GM19324 (cell line): ENCODE results near the gene TRMT112.

Experiments
- ATAC-seq: cut with Tn5 transposase; IDR thresholded peaks from one replicate; pipeline ENCODE4 v1.9.1; 2021; ENCODE audit warnings: mild to moderate bottlenecking, moderate library complexity; ENCODE audit not compliant: unreplicated experiment, low FRiP score

Gene TRMT112

GRCh38 chr11:64352099-64352994 lies 35.0 kb upstream of the TRMT112 start:
- no peak for ATAC-seq

- no peak for ATAC-seq
These were observed 33.8 kb upstream of the TRMT112 start for GRCh38 chr11:64351136-64351631.

GRCh38 chr11:64349404-64349803 lies 32.0 kb upstream of the TRMT112 start:
- ATAC-seq = no peak

- no peak for ATAC-seq
These were observed 31.6 kb upstream of the TRMT112 start for GRCh38 chr11:64349025-64349387.

GRCh38 chr11:64348383-64349024 lies 31.1 kb upstream of the TRMT112 start:
- ATAC-seq = no peak

DNA sequence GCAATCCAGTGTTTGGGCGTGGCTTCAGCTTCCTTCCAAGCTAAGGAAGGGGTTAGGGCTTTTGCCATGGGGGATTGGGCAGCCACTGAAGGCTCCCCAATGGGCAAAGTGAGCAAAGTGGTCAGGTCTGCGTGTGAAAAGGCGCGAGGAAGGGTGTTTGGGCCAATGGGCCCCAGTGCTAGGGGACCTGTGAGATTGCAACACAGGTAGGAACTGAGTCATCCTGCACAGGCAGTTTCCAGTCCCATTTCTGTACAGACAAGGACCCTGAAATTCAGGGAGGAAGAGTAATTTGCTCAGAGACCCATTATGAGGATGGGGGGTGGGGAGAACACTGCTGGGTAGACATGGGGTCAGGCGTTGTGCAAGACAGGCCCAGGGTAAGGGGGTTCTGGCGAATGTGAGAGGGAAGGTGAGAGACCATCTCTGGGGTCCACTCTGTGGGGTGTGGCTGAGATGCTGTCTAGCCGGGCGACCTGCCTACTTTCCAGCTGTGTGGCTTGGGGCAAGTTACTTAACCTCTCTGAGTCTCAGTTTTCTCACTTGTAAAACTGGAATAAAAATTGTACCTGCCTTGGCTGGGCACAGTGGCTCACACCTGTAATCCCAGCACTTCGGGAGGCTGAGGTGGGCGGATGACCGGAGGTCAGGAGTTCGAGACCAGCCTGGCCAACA lies 30.0 kb upstream of the TRMT112 start:
- ATAC-seq = no peak

- ATAC-seq = no peak
These were observed 27.4 kb upstream of the TRMT112 start for GRCh38 chr11:64344787-64345186.

GRCh38 chr11:64343767-64344559 lies 26.6 kb upstream of the TRMT112 start:
- ATAC-seq = no peak

DNA sequence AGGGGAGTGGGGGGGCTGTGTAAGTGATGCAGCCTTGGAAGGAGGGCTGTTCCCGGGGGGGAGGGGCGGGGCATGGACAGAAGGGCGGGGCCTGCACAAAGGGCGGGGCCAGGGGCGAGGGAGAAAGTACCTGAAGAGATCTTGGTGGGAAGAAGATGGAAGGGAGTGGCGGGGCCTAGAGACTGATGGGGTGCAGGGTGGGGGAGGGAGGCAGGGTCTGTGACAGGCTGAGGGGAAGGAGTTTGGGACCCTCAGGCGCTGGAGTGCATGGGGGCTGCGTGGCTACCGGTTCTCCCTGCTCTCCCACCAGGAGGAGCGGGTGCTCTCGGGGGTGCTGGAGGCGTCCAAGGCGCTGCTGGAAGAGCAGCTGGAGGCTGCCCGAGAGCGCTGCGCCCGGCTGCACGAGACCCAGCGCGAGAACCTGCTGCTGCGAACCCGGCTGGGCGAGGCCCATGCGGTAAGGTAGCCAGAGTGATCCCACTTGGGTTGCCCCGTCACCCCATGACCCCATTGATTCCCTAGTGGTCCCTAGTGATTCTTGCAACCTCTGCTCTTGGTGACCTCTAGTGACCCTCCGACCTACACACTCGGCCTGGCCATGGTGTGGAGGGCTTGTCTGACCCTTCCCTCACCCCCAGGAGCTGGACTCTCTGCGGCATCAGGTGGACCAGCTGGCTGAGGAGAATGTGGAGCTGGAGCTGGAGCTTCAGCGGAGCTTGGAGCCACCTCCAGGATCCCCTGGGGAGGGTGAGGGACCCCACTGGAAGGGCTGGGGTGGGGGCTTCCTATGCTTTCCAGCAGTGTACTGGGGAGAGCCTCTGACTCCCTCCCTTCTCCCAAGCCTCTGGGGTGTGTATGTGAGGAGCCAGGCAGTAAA lies 25.7 kb upstream of the TRMT112 start:
- no peak for ATAC-seq

DNA sequence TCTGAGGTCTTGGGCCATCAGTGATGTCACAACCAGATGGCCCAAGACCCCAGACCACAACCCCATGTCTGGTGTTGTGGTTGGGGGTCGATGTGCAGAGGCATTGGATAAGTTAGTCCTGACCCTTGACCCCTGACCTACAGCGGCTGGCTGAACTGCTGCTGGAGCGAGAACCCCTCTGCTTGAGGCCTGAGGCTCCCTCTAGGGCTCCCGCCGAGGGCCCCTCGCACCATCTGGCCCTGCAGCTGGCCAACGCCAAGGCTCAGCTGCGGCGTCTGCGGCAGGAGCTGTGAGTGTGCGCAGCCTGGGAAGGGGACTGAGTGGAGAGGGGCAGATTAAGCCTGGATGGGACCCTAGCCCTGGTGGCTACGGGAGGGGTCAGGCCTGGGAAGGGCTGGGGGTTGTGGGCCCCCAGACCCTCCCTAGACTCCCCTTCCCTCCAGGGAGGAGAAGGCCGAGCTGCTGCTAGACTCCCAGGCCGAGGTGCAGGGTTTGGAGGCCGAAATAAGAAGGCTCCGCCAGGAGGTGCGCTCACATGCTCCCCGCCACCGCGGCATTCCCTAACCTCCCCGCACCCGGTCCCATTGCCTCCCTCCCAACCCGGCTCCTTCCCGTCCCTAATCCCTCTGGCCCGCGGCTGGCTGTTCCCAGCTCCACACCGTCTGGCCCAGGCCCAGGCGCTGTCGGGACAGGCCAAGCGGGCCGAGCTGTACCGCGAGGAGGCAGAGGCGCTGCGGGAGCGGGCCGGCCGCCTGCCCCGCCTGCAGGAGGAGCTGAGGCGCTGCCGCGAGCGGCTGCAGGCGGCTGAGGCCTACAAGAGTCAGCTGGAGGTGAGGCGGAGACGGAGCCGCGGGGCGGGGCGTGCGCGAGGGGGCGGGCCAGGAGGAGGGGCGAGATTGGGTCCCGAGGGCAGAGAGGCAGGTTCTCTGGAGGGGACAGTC lies 24.8 kb upstream of the TRMT112 start:
- ATAC-seq = no peak

DNA sequence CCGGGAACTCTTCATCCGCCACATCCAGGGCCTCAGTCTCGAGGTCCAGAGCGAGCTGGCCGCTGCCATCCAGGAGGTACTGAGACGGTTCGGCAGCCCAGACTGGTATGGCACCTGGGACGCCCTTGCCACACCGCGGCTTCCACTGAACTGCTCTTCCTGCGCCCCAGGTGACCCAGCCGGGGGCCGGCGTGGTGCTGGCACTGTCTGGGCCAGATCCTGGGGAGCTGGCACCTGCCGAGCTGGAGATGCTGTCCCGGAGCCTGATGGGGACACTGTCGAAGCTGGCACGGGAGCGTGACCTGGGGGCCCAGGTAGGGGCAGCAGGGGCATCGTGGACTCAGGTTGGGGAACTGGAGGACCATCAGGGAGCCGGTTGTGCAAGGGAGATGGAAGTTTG lies 24.1 kb upstream of the TRMT112 start:
- ATAC-seq = no peak

DNA sequence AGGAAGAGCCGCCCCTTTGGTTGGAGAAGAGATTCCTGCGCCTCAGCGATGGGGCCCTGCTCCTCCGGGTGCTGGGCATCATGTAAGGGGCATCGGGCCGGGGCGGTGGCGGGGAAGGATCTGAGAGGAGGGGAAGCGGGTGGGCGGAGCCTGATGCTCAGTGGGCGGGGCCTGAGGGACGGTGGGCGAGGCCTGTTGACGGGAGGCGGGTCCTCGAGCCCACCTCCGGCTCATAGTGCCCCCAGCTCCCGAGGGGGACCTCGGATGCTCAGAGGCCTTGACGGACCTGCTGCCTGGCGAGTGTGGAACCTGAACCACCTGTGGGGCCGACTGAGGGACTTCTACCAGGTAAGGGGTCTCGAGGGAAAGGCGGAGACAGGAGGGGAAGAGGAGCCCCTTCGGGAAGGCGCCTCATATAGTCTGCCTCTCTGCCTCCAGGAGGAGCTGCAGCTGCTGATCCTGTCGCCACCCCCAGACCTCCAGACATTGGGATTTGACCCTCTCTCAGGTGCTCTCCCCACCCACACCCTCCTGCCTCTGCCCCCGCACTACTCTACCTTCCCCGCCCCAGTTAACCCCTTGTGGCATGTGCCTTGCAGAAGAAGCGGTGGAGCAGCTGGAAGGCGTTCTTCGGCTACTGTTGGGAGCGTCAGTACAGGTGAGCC lies 23.4 kb upstream of the TRMT112 start:
- peak; percentile 23 for ATAC-seq

DNA sequence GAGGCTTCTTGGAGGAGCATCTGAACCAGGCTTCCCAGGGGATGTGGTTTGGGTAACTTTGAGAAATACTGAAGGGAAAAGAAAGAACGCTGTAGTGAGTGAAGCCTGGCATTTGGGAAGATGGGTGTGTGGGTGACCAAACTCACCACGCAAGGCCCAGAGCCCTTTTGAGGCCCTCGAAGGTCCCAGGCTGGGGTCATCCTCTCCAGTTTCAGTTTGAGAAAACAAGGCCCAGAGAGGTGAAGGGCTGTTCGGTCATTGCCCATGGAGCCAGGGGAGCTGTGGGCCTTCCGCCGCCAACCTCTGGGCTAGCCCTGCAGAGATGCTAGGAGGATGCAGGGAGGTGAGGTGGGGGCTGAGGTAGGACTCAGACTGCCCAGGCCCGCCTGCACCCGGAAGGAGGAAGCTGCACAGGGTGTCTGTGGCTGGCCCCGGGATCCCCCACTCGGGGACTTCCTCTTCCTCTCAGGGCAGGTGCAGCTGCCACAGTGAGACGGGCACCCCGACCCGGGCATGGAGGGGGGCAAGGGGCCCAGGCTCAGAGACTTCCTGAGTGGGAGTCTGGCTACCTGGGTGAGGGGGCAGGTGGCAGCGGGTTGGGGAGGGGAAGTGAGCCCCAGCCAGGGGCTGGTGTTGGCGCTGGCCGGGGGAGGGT lies 22.5 kb upstream of the TRMT112 start, which contains the start of gene CCDC88B:
TSS of gene CCDC88B (plus strand) at position 451 of the 655 bp plus-strand sequence. CDS start at position 514, 63 bp downstream.
- ATAC-seq = peak; percentile 60

GRCh38 chr11:64339286-64339685 lies 21.9 kb upstream of the TRMT112 start:
- ATAC-seq = no peak

GRCh38 chr11:64338716-64339115 lies 21.4 kb upstream of the TRMT112 start:
- no peak for ATAC-seq

GRCh38 chr11:64337538-64338249 lies 20.3 kb upstream of the TRMT112 start:
- ATAC-seq = no peak
